Thymus (tissue), 11 donors: ENCODE measurements around the gene IL13. TPM values are rescaled to one million over a fixed set of nuclear protein-coding genes. Genes with fewer than 3 reads are reported as not detected.

Experiments
- DNase-seq, 9 donors: peaks; one replicate each; pipeline ENCODE4 v3.0.0-alpha.2; 2013; ENCODE audit warnings: low spot score in 9 of 9, low read depth in 6 of 9, missing footprints in 1 of 9
- H3K27ac ChIP-seq, 2 donors: one replicate each; pipeline ENCODE4 v1.5.1; 2013; ENCODE audit warnings: control low read depth in 1 of 2, low read depth in 1 of 2, low read length in 1 of 2, mild to moderate bottlenecking in 1 of 2, moderate library complexity in 1 of 2
- H3K27me3 ChIP-seq, 2 donors: one replicate each; pipeline ENCODE4 v1.5.1; 2013; ENCODE audit warnings: low read length in 1 of 2; ENCODE audit not compliant: control insufficient read depth in 2 of 2, insufficient read depth in 1 of 2
- H3K36me3 ChIP-seq, 2 donors: one replicate each; pipeline ENCODE4 v1.5.1; 2013; ENCODE audit warnings: low read length in 1 of 2, mild to moderate bottlenecking in 1 of 2, moderate library complexity in 1 of 2; ENCODE audit not compliant: control insufficient read depth in 2 of 2, insufficient read depth in 2 of 2
- H3K4me1 ChIP-seq, 2 donors: one replicate each; pipeline ENCODE4 v1.5.1; 2013; ENCODE audit warnings: low read length in 2 of 2; ENCODE audit not compliant: control insufficient read depth in 2 of 2, insufficient read depth in 2 of 2
- H3K4me3 ChIP-seq, 2 donors: one replicate each; pipeline ENCODE4 v1.5.1; 2013; ENCODE audit warnings: low read length in 2 of 2, control low read depth in 1 of 2, mild to moderate bottlenecking in 1 of 2
- H3K9me3 ChIP-seq, 2 donors: one replicate each; pipeline ENCODE4 v1.5.1; 2013; ENCODE audit warnings: low read length in 1 of 2, mild to moderate bottlenecking in 1 of 2; ENCODE audit not compliant: control insufficient read depth in 2 of 2, insufficient read depth in 1 of 2
- WGBS: extraction: QIAGEN DNeasy Blood & Tissue Kit; methylation state at CpG from one replicate; pipeline ENCODE4 v1.1.7; 2013; 5-methylcytosine and 5-hydroxymethylcytosine counted together
- polyA plus RNA-seq: library from polyadenylated mRNA; stranded (reverse); fragments of 200-250 nt; gene quantifications from one replicate; pipeline ENCODE4 v1.2.3, GENCODE V29; 2013
- total RNA-seq: library from RNA; stranded (reverse); fragments of 120-200 nt; gene quantifications from one replicate; pipeline ENCODE4 v1.2.4, GENCODE V29; 2013
- donor health status: healthy.

IL13 gene
- total and polyA plus RNA-seq, 2 donors, result 0.42 to 1.0 TPM

- Histone ChIP-seq H3K4me1 (peaks cover 3 to 29% of the 10 kb centered on the region in 2 donors), H3K9me3 (no peaks in the 10 kb centered on the region), H3K36me3 (no peaks in the 10 kb centered on the region), H3K27ac (no peak overlapping the region), H3K4me3 (no peak overlapping the region), H3K27me3 (peaks cover 0 to 9% of the 10 kb centered on the region in 2 donors)
- 91% methylated on average over 12 of the region's 12 CpGs for WGBS
- DNase-seq, result no peak
Measured at GRCh38 chr5:132661231-132662003, 3.4 kb downstream of the IL13 start.

GRCh38 chr5:132662004-132662401, 4.0 kb downstream of the IL13 start:
- WGBS, result 97% methylated on average over 9 of the region's 9 CpGs
- peaks cover 0 to 28% of the 10 kb centered on the region in 2 donors for H3K4me1 ChIP-seq
- DNase-seq, result no peak
- H3K27me3 ChIP-seq, result peaks cover 0 to 3% of the 10 kb centered on the region in 2 donors
- H3K9me3 ChIP-seq, result no peaks in the 10 kb centered on the region
- H3K4me3 ChIP-seq, result no peak overlapping the region
- no peak overlapping the region for H3K27ac ChIP-seq
- no peaks in the 10 kb centered on the region for H3K36me3 ChIP-seq

- 68% methylated on average over 25 of the region's 25 CpGs for WGBS
- no peaks in the 10 kb centered on the region for H3K27me3 ChIP-seq
- H3K9me3 ChIP-seq, result no peaks in the 10 kb centered on the region
- no peak overlapping the region for H3K4me3 ChIP-seq
- peaks cover 0 to 27% of the 10 kb centered on the region in 2 donors for H3K4me1 ChIP-seq
- no peaks in the 10 kb centered on the region for H3K36me3 ChIP-seq
- peak in 1 of 9 donors; percentile 37 for DNase-seq
- H3K27ac ChIP-seq, result no peak overlapping the region
Measured at GRCh38 chr5:132662925-132663770, 5.2 kb downstream of the IL13 start.

GRCh38 chr5:132663771-132664695, 6.1 kb downstream of the IL13 start:
- Histone ChIP-seq H3K36me3 (no peaks in the 10 kb centered on the region), H3K27me3 (no peaks in the 10 kb centered on the region), H3K27ac (no peak overlapping the region), H3K4me3 (no peak overlapping the region), H3K9me3 (no peaks in the 10 kb centered on the region), H3K4me1 (peaks cover 0 to 27% of the 10 kb centered on the region in 2 donors)
- 95% methylated on average over 13 of the region's 13 CpGs for WGBS
- no peak for DNase-seq

GRCh38 chr5:132664696-132665209, 6.8 kb downstream of the IL13 start:
- no peaks in the 10 kb centered on the region for H3K27me3 ChIP-seq
- no peak for DNase-seq
- no peak overlapping the region for H3K27ac ChIP-seq
- H3K9me3 ChIP-seq, result no peaks in the 10 kb centered on the region
- peaks cover 0 to 27% of the 10 kb centered on the region in 2 donors for H3K4me1 ChIP-seq
- no peak overlapping the region for H3K4me3 ChIP-seq
- no peaks in the 10 kb centered on the region for H3K36me3 ChIP-seq
- over 99% methylated on average over 9 of the region's 9 CpGs for WGBS

- no peaks in the 10 kb centered on the region for H3K27me3 ChIP-seq
- WGBS, result 97% methylated on average over 21 of the region's 21 CpGs
- peaks cover 0 to 27% of the 10 kb centered on the region in 2 donors for H3K4me1 ChIP-seq
- no peaks in the 10 kb centered on the region for H3K36me3 ChIP-seq
- no peak for DNase-seq
- H3K4me3 ChIP-seq, result no peak overlapping the region
- H3K9me3 ChIP-seq, result no peaks in the 10 kb centered on the region
- no peak overlapping the region for H3K27ac ChIP-seq
Measured at GRCh38 chr5:132665574-132666080, 7.7 kb downstream of the IL13 start.

- Histone ChIP-seq H3K4me3 (no peak overlapping the region), H3K4me1 (peaks cover 0 to 27% of the 10 kb centered on the region in 2 donors), H3K9me3 (no peaks in the 10 kb centered on the region), H3K27ac (no peak overlapping the region), H3K36me3 (no peaks in the 10 kb centered on the region), H3K27me3 (no peaks in the 10 kb centered on the region)
- DNase-seq, result no peak
- WGBS, result 97% methylated on average over 16 of the region's 16 CpGs
Measured at GRCh38 chr5:132666310-132667123, 8.5 kb downstream of the IL13 start.

- H3K4me3 ChIP-seq, result no peak overlapping the region
- no peaks in the 10 kb centered on the region for H3K9me3 ChIP-seq
- 77% methylated on average over 10 of the region's 10 CpGs for WGBS
- no peaks in the 10 kb centered on the region for H3K27me3 ChIP-seq
- no peak overlapping the region for H3K27ac ChIP-seq
- H3K36me3 ChIP-seq, result no peaks in the 10 kb centered on the region
- peaks cover 0 to 24% of the 10 kb centered on the region in 2 donors for H3K4me1 ChIP-seq
- DNase-seq, result no peak
Measured at GRCh38 chr5:132667309-132667708, 9.3 kb downstream of the IL13 start.
